Activated CD8-positive, alpha-beta memory T cell treated with anti-CD3 and anti-CD28 coated beads, Interleukin-2, amount 50 U/mL, for 1 hour (primary cell): ENCODE measurements around the gene GVQW3.

ENCODE experiments used
- DNase-seq: peaks from one replicate; pipeline ENCODE4 v3.0.0-alpha.2; 2020; ENCODE audit errors: extremely low read depth

GVQW3 gene

DNA sequence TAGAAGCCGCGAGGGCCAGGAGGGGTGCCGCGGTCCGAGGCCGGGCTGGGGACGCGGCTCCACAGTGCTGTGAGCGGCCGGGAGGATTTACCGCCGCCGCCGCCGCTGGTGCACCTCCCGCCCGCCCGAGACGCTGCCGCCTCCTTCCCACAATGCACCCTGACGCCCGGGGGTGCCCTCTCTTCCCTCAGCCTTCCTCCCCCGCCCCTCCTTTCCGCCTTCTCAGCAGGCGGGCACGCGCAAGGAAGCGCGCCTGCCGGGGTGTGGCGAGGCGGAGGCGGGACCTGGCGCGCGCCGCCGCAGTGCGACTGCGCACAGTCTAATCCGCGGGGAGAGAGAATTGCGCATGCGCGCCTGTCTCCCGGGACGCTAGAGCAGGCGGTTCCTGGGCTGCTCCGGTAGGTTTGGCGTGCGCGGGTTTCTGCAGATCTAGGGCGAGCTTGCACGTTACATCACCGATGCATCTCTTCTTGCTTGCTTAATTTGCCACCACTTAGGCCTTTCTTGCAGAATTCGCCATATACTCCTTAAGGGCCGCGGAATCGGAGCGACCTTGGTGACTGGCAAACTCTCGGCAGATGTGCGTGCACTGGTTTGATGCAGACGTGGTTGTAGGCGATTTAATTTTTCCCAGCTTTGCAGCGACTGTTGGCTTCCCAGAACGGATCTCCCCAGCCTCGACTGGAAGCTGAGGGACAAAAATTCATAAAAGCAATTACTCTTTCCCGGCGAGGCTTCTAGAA lies at the start of gene GVQW3, which contains the start of gene THAP12:
Gene GVQW3, plus strand, starts transcription at position 347 of the 743 bp plus-strand sequence. CDS start 506 bp downstream, outside the sequence.
Gene THAP12, minus strand, starts transcription at position 156 of the 743 bp plus-strand sequence. CDS start 296 bp downstream, outside the sequence.
- peak; percentile 94 for DNase-seq

DNA sequence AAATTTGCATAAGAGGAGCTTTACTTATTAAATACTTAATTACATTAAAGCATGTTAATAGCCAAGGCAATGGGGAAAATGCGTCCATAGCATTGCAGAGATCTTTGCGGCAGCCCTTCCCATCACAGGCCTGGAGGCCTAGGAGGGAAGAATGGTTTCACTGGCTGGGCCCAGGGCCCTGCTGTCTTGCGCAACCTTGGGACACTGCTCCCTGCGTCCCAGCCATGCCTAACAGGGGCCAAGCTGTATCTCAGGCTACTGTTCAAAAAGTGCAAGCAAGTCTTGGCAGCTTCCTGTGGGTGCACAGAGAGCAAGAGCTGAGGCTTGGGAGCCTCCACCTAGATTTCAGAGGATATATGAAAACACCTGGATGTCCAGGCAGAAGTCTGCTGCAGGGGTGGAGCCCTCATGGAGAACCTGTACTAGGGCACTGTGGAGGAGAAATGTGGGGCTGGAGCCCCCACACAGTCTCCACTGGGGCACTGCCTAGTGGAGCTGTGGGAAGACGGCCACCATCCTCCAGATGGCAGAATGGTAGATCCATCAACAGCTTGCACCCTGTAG lies 46.2 kb upstream of the GVQW3 start:
- DNase-seq = no peak

DNA sequence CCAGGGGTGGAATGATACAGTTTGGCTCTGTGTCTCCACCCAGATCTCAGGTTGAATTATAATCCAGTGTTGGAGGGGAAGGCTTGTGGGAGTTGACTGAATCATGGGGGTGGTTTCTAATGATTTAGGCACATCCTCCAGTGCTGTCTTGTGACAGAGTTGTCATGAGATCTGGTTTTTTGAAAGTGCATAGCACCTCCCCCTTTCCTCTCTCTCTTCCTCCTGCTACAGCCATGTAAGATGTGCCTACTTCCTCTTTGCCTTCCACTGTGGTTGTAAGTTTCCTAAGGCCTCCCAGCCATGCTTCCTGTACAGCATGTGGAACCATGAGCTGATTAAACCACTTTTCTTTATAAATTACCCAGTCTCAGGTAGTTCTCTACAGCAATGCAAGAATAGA lies 45.3 kb upstream of the GVQW3 start:
- DNase-seq = no peak

DNA sequence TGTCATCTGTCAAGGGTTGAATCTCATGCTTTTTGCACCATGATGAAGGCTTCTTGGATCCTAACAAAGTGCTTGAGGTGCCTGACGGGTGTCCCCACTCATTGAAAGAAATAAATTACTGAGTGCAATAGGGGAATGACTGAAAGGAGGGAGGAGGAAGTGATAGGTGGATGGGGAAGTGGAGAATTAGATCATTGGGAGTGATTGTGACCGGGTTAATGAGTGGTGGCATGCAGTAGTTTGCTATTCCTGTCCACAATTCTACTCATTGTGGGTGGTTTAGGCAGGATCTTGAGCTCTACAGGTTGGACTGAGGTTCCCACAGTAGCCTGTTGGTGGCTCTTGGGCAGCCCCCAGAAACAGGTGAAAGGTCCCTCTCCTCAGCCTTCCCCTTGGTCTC lies 44.5 kb upstream of the GVQW3 start:
- DNase-seq = no peak

DNA sequence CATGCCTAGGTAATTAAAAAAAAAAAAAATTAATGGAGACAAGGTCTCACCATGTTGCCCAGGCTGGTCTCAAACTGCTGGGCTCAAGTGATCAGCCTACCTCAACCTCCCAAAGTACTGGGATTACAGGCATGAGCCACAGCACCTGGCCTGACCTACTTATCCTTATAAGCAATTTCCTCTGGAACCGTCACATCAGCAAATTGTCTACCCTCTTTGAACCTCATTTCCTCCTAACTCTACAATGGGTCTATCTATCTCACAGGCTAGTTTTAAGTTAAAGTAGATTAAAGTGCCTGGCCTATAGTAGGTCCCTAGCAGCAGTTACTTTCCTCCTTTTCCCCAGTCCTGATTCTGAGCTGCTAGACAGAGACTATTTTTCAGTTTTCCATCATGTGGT lies 43.7 kb upstream of the GVQW3 start:
- no peak for DNase-seq

DNA sequence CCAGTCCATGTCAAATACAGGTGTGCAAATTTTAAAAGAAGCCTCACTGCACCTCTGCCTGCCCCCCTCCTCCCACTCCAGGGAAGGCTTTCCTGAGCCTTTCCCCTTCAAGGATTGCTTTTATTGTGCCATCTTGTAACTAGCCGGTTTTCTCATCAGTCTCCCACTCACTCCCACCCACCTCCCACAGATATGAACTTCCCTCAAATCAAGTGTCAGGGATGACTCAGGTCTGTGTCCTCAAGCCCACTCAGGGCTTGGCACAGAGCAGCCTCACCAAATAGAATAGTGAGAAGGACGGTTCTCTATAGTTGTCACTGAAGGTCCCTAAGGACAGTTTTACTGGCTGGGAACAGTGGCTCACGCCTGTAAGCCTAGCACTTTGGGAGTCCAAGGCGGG lies 43.2 kb upstream of the GVQW3 start:
- no peak for DNase-seq

DNA sequence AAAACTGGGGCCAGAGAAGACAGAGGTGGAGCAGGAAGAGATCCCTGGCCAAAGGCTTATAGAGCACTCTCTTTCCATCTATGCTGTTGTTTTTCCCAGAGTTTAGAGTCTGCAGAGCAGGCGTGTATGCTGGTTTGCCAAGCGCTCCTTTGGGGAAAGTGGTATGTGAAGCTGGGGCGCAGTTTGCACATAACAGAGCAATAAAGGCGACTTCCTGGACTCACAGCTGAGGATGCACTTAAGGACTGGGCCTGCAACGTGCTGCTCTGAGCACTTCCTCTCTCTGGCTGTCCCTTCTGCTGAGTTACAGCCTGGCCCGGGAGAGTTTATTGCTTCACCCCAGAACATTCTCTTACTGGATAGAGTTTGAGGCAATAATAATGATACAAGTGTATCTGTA lies 41.9 kb upstream of the GVQW3 start:
- DNase-seq = no peak

DNA sequence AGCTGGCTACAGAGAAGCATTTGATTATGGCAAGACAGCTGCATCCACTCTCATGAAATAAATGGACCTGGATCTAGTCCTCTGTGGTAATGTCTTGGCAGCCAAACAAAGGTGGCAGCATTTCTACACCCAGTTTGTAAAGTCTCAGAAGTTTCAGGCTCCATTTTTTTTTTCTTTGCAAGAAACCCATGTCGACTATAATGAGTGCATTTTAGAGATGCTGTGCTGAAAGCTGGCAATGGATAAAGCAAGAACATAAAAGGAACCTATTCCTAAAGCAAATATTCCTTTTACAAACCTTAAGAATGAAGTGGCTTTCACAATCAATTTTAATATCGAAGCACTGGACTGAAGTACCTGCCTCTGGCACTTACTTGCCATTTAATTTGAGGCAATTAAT lies 33.7 kb upstream of the GVQW3 start:
- no peak for DNase-seq

DNA sequence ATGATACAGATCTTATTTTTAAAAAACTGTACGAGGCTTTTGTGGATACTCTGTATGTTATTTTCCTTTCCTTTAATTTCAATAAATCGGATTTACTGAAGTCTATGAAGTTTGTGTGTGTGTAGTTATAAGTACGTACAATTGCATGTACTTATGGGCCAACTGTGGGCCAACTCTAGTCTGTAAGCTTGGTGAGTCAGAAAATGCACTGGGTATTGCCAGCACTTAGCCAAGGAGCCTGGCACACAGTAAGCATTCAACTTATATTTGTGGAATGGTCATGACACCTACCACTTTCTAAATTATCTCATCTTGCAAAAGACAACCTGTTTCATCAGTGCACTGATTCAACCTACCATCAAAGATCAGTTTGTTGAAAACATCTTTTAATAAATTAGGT lies 32.8 kb upstream of the GVQW3 start:
- DNase-seq = no peak

DNA sequence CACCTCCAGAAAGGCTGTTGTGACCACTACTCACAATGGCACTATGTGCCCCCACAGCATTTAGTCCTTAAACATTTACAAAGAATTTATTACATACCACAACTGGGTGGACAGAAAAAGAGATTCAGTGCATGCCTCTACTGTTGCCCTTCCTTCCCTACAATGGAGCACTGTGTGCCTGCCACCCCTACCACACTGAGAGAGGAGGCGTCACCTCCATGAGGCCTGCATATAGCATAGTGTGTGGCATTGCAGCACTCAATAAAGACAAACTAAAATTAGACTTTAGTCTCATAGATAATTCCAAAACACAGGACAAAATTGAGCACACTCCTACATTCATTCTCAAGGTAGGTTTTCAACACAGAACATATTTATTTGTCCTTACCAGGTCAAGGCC lies 26.0 kb upstream of the GVQW3 start:
- no peak for DNase-seq

DNA sequence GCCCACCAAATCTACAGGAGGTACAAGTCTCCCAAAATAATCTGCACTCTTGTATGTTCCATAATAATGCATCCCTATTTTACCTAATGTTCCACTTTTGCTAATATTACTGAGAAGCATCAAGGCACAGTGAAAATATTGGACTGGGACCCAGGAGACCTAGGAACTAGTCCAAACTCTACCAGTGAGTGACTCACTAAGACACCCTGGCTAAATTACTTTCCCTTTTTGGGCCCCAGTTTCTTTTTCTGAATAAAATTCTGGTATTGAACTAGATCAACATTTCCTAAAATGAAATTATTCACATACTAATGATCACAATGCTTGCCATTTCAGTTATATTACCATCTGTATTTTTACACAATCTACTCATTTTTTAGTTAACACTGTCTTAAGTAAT lies 19.7 kb upstream of the GVQW3 start:
- no peak for DNase-seq

DNA sequence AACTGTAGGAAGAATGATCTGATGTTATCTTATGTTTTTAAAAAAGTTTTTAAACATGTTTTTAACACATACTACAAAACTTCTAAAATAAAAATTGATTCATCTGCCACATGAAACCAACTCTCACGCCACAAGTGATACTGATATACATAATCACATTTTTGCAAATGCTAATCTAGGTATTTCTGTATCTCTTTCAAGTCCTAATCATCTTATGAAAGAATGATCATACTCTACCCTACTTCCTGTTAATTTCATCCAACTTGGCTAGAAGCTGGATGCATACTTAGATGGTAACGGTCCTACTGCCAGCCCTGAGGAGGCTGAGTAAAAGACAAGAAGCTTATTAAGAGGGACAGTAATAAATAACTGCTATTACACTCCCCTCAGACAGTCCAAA lies 19.3 kb upstream of the GVQW3 start:
- no peak for DNase-seq

DNA sequence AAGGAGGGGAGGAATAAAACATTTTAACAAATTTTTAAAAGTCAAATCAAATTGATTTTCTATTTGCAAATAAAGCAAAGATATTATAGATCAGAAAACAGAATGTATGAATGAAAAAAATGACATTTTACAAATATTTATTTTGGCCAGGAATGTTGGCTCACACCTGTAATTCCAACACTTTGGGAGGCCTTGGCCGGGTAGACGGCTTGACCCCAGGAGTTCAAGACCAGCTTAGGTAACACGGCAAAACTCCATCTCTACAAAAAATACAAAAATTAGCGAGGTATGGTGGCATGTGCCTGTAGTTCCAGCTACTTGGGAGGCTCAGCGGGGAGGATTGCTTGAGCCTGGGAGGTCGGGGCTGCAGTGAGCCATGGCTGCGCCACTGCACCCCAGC lies 18.4 kb upstream of the GVQW3 start:
- DNase-seq = no peak

DNA sequence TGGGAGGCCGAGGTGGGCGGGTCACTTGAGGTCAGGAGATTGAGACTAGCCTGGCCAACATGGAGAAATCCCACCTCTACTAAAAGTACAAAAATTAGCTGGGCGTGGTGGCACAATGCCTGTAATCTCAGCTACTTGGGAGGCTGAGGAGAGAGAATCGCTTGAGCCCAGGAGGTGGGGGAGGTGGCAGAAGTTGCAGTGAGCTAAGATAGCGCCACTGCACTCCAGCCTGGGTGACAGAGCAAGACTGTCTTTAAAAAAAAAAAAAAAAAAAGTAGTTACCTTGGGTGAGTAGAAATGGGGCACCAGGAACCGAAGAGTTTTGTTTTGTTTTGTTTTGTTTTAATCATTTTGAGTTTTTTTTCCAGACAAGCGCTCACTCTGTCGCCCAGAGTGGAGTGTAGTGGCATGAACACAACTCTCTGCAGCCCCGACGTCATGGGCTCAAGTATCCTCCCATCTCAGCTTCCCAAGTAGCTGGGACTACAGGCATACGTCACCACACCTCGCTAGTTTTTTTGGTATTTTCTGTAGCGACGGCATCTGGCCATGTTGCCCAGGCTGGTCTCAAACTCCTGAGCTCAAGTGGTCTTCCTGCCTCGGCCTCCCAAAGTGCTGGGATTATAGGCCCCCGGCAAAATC lies 16.0 kb upstream of the GVQW3 start:
- no peak for DNase-seq

DNA sequence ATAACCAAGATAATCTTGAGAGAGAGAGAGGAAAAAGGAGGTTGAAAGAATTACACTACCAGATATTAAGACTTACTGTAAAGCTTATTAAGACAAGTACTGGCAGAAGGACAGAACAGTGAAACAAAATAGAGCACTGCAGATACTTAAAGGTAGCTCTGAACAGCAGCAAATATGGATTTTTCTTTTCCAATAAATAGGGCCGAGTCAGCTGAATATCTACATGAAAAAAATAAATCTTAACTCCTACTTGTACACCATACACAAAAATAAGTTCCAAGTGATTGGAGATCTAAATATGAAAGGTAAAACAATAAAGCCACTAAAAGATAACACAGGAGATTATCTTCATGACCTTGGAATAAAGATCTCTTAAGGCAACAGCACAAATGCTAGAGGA lies 12.6 kb upstream of the GVQW3 start:
- DNase-seq = no peak

DNA sequence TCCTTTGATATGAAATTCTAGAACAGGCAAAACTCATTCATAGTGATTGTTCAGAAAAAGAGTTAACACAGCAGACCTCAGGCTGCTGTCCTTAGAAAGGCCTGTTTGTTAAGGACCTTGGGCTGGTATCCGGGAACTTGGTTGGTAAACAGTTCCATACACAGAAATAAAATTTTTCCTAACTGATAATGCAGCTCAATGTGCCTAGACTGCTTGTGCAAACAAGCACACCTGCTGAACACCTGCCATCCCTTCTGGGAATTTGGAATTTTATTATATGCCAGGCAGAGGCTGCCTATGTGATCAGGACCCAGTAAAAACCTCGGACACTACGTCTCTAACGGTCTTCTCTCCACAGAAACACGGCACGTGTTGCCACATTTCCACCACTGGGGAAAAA lies 11.7 kb upstream of the GVQW3 start:
- no peak for DNase-seq

DNA sequence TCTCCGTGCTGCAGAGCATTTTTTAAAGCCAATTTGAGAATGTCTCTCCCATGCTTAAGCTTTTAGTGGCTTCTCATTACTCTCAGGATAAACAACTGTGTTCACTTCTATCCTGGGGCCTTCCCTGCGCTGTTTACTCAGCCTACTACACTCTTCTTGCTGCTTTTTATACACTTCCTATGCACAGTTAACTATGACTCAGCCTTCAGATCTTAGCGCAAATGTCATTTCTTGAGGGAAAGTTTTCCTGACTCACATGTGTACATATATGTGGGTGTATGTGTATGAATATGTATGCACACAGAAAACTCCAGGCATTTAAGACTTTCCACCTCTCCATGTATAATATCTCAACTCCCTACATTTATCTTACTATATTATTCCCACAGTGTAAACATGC lies 10.0 kb upstream of the GVQW3 start:
- DNase-seq = no peak

DNA sequence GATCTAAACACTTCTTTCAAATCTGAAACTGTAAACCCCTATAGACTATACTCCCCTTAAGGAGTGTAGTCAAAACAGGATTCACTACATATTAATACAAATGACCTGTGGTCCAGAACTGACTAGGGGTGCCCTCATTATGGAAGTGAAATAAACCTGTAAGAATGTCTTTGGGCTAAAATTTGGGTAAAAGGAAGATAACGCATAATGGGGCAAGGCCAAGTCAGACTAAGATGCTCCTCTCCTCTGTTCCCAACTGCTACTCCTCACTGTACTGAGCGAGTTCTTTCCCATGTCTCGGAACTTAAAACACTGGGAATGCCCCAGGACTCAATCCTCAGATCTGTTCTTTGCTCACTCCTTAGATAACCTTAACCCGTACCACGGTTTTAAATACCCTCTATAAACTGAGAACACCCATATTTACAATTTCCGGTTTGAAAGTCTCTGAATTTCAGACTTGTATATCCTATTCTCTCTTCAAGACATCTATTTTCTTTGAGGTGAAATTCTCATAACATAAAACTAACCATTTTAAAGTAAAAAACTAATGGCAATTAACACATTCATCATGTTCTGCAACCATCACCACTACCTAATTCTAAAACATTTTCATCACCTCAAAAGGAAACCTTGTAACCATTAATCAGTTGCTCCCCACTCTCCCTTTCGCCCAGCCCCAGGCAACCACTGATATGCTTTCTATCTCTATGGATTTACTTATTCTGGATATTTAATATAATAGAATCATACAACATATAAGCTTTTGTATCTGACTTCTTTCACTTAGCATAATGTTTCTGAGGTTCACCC lies 4.2 kb upstream of the GVQW3 start:
- no peak for DNase-seq

DNA sequence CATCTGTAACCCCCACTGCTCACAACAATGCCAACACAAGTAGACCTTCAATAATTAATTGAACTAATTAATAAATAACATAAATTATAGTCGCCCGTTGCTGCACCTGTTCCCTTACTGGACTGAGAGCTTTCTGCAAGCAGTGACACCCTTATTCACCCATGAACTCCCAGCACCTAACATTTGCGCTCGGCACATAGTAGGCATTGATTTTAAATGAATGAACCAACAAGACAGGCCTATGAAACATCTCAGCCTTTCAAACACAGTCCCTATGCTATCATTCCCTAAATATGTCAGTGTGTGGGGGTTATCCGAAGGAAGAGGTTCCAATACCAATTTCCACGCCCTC lies 1.3 kb upstream of the GVQW3 start:
- no peak for DNase-seq

DNA sequence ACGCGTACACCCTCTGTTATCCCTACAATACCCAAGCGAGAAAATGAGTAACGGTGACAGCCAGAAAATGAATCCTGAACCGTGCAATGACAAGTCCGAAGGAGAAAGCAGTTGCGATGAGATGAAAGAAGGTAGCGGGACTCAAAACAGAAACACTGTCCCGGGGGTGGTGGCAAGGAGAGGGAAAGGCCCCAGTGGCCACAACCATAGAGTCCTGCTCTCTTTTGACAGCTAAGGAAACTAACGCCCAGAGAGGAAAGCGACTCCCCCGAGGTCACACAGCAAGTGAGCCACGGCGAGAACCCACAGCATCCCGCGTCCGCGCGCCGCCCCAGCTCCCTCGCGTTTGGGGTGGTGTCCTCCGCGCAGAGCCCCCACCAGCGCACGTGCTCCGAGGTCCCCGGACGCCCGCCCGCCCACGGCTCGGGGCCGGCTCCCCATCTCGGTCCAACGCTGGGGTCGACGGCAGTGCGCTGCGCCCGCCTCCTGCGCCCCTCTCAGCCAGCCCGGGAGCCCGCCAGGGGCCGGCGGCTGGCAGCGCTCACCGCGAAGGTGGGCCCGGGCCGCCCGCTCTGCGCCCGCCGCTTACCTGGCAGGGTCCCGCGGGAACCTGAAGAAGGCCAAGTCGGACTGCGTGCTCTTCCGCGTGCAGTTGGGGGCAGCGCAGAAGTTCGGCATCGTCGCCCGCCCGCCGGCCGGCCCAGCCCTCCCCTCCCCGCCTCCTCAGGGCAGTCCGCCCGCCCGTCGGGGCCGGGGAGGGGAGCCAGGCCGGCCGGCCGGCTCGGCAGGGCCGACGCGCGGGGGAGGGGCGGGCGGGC lies 755 bp upstream of the GVQW3 start:
- peak; percentile 9 for DNase-seq

DNA sequence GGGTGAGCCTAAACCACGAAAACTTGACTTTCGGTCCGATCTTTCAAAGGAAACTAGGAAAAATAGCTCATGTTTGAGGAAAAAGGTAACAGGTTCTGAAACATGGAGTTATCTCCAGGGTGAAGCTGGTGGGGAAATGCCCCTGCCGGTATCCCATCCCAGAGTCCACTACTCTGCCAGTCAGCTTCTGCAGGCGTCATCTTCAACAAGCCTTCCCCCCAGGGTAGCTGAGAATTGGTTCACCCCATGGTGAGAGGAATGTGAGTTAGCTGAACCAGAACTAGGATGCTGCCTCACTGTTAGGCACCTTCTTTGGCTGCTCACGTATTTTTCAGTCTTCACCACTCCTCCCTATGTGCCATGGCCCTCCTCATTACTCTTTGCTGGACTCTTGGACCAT lies 1.1 kb downstream of the GVQW3 start:
- no peak for DNase-seq

DNA sequence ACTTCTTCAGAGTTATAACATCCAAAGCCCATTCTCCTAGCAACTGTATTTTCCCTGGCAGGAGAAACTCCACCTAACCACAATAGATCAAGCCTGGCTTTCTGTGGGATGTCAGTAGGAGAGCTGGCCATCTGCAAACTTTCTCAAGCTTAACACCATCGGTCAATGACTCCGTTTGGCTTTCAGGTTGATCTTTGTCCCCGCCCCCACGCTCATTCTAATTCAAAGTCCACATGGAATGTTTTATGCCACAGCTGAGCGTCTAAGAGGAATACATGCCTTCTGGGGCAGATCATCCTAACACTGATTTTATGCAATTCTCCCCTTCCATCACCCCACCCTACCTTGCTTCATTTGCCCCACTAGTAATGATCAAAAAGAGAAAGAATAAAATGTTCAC lies 4.8 kb downstream of the GVQW3 start:
- DNase-seq = no peak
